CD8-positive, alpha-beta memory T cell (primary cell): ENCODE measurements around the gene SMS. TPM values are rescaled to one million over a fixed set of nuclear protein-coding genes. Genes with fewer than 3 reads are reported as not detected.

Experiments used
- CTCF ChIA-PET: fragments of 350-600 bp; sonication (Branson Sonifier 250); formaldehyde crosslinking; loops from one replicate; lab custom pipeline; 2021; ENCODE audit warnings: antibody characterized with exemption; lab: Charles Lee
- POLR2A ChIA-PET: fragments of 350-600 bp; sonication (Branson Sonifier 250); formaldehyde crosslinking; loops from one replicate; lab custom pipeline; 2021; ENCODE audit warnings: antibody characterized with exemption; lab: Charles Lee
- DNase-seq, 5 donors: peaks; one replicate each; pipeline versions ENCODE4 v3.0.0 to v3.0.0-alpha.2; 2020 to 2022; ENCODE audit warnings: mixed read lengths in 1 of 5
- H3K27ac ChIP-seq: one replicate; pipeline ENCODE4 v1.7.0; 2013; ENCODE audit warnings: low read depth, mild to moderate bottlenecking, low read length, moderate library complexity
- H3K27me3 ChIP-seq: 2 replicates; pipeline ENCODE4 v1.7.0; 2013; ENCODE audit warnings: low read length, mild to moderate bottlenecking; ENCODE audit not compliant: insufficient read depth, poor library complexity, severe bottlenecking
- H3K36me3 ChIP-seq: 2 replicates; pipeline ENCODE4 v1.7.0; 2013; ENCODE audit warnings: mild to moderate bottlenecking, low read length, moderate library complexity; ENCODE audit not compliant: insufficient read depth
- H3K4me1 ChIP-seq: 2 replicates; pipeline ENCODE4 v1.7.0; 2013; ENCODE audit warnings: mild to moderate bottlenecking, low read length, moderate library complexity; ENCODE audit not compliant: insufficient read depth
- H3K4me3 ChIP-seq: 2 replicates; pipeline ENCODE4 v1.7.0; 2013; ENCODE audit warnings: mild to moderate bottlenecking, low read length
- H3K9me3 ChIP-seq: 2 replicates; pipeline ENCODE4 v1.7.0; 2013; ENCODE audit warnings: mild to moderate bottlenecking, low read length
- H3K27ac Mint-ChIP-seq, 8 donors: one replicate each; pipeline ENCODE4 v1.8.0; 2020 to 2021; ENCODE audit warnings: mixed read lengths in 8 of 8, mild to moderate bottlenecking in 6 of 8, inconsistent platforms in 3 of 8, moderate library complexity in 3 of 8
- H3K27me3 Mint-ChIP-seq, 2 donors: one replicate each; pipeline ENCODE4 v1.8.0; 2020 to 2021; ENCODE audit warnings: mixed read lengths in 2 of 2, mild to moderate bottlenecking in 1 of 2, moderate library complexity in 1 of 2
- H3K36me3 Mint-ChIP-seq, 3 donors: one replicate each; pipeline ENCODE4 v1.8.0; 2020 to 2021; ENCODE audit warnings: mixed read lengths in 3 of 3, inconsistent platforms in 1 of 3, mild to moderate bottlenecking in 1 of 3
- H3K4me1 Mint-ChIP-seq, 3 donors: one replicate each; pipeline ENCODE4 v1.8.0; 2020 to 2021; ENCODE audit warnings: mixed read lengths in 3 of 3, inconsistent platforms in 1 of 3, mild to moderate bottlenecking in 1 of 3
- H3K4me3 Mint-ChIP-seq, 7 donors: one replicate each; pipeline ENCODE4 v1.8.0; 2020 to 2021; ENCODE audit warnings: mixed read lengths in 7 of 7, mild to moderate bottlenecking in 6 of 7, moderate library complexity in 4 of 7, inconsistent platforms in 2 of 7
- H3K9me3 Mint-ChIP-seq, 5 donors: one replicate each; pipeline ENCODE4 v1.8.0; 2020 to 2022; ENCODE audit warnings: mixed read lengths in 5 of 5, mild to moderate bottlenecking in 3 of 5, moderate library complexity in 2 of 5, inconsistent platforms in 1 of 5
- polyA plus RNA-seq: library from polyadenylated mRNA; unstranded; fragments of 300-500 nt; fragmentation: Illumina TruSeq; gene quantifications from one replicate; pipeline ENCODE4 v1.2.3, GENCODE V29; 2021
- total RNA-seq, 2 experiments: library from RNA; stranded (reverse); gene quantifications; one replicate each; pipeline ENCODE4 v1.2.3, GENCODE V29; 2021

The SMS gene
- total and polyA plus RNA-seq, 3 experiments from 2014 or later = 69.3 to 134 (median 131) TPM

GRCh38 chrX:21982311-21982710, 41.8 kb downstream of the SMS start:
- H3K27ac ChIP-seq = no peak overlapping the region
- H3K4me3 ChIP-seq = no peak overlapping the region
- Mint-ChIP-seq H3K9me3 (no peaks in the 10 kb centered on the region), H3K27ac (peak overlapping the region in 1 of 8 donors; percentile 90), H3K36me3 (peaks cover 0 to 34% (median 1%) of the 10 kb centered on the region in 3 donors), H3K4me1 (peaks cover 0 to 6% (median 2%) of the 10 kb centered on the region in 3 donors), H3K4me3 (no peak overlapping the region), H3K27me3 (no peaks in the 10 kb centered on the region)
- ChIA-PET POLR2A (no interaction called here), CTCF (interaction anchor here (1.4 kb wide), 1 partner anchor 210 kb away, joined by 4 read pairs; no protein-coding TSS in a partner anchor)
- H3K9me3 ChIP-seq = no peaks in the 10 kb centered on the region
- H3K27me3 ChIP-seq = no peaks in the 10 kb centered on the region
- no peaks in the 10 kb centered on the region for H3K4me1 ChIP-seq
- no peaks in the 10 kb centered on the region for H3K36me3 ChIP-seq
- DNase-seq = no peak

- Histone ChIP-seq H3K9me3 (no peaks in the 10 kb centered on the region), H3K4me3 (no peak overlapping the region), H3K4me1 (no peaks in the 10 kb centered on the region), H3K27me3 (no peaks in the 10 kb centered on the region), H3K27ac (no peak overlapping the region), H3K36me3 (no peaks in the 10 kb centered on the region)
- Mint-ChIP-seq H3K9me3 (no peaks in the 10 kb centered on the region), H3K4me1 (peaks cover 6 to 17% (median 8%) of the 10 kb centered on the region in 3 donors), H3K36me3 (peaks cover 0 to 33% (median 5%) of the 10 kb centered on the region in 3 donors), H3K27me3 (peaks cover 0 to 1% of the 10 kb centered on the region in 2 donors), H3K4me3 (no peak overlapping the region), H3K27ac (peak overlapping the region in 2 of 8 donors; percentile 0 to 5)
- POLR2A ChIA-PET = interaction anchor here (1.0 kb wide), 1 partner anchor 11 kb away, joined by 4 read pairs; no protein-coding TSS in a partner anchor
- CTCF ChIA-PET = interaction anchor here (0.7 to 2.1 kb wide), 15 partner anchors 9 to 1916 kb away, joined by 3 to 21 read pairs (median 3); partner anchors contain the start of genes MBTPS2 and SMS
- peak; percentile 19 to 64 (median 61) for DNase-seq
Measured at GRCh38 chrX:21985332-21985777, 44.8 kb downstream of the SMS start.

- DNase-seq = no peak
- H3K36me3 Mint-ChIP-seq = peaks cover 0 to 35% (median 5%) of the 10 kb centered on the region in 3 donors
- no peak overlapping the region for H3K4me3 ChIP-seq
- peaks cover 0 to 1% of the 10 kb centered on the region in 2 donors for H3K27me3 Mint-ChIP-seq
- H3K9me3 ChIP-seq = no peaks in the 10 kb centered on the region
- no peaks in the 10 kb centered on the region for H3K27me3 ChIP-seq
- H3K4me3 Mint-ChIP-seq = no peak overlapping the region
- no peaks in the 10 kb centered on the region for H3K4me1 ChIP-seq
- peaks cover 9 to 27% (median 18%) of the 10 kb centered on the region in 3 donors for H3K4me1 Mint-ChIP-seq
- H3K9me3 Mint-ChIP-seq = no peaks in the 10 kb centered on the region
- no peak overlapping the region for H3K27ac ChIP-seq
- ChIA-PET CTCF (interaction anchor here (1.6 kb wide), 1 partner anchor 20 kb away, joined by 4 read pairs; no protein-coding TSS in a partner anchor), POLR2A (no interaction called here)
- no peak overlapping the region for H3K27ac Mint-ChIP-seq
- H3K36me3 ChIP-seq = no peaks in the 10 kb centered on the region
Measured at GRCh38 chrX:21986596-21986995, 46.1 kb downstream of the SMS start.

GRCh38 chrX:21989384-21989783, 48.9 kb downstream of the SMS start:
- Histone ChIP-seq H3K4me3 (no peak overlapping the region), H3K27ac (no peak overlapping the region), H3K9me3 (no peaks in the 10 kb centered on the region), H3K27me3 (no peaks in the 10 kb centered on the region), H3K36me3 (no peaks in the 10 kb centered on the region), H3K4me1 (no peaks in the 10 kb centered on the region)
- Mint-ChIP-seq H3K4me3 (no peak overlapping the region), H3K27ac (peak overlapping the region in 4 of 8 donors; percentile 34 to 73 (median 44)), H3K4me1 (peaks cover 9 to 29% (median 20%) of the 10 kb centered on the region in 3 donors), H3K36me3 (peaks cover 0 to 46% (median 5%) of the 10 kb centered on the region in 3 donors), H3K27me3 (peaks cover 0 to 1% of the 10 kb centered on the region in 2 donors), H3K9me3 (no peaks in the 10 kb centered on the region)
- ChIA-PET CTCF (no interaction called here), POLR2A (no interaction called here)
- DNase-seq = no peak

DNA sequence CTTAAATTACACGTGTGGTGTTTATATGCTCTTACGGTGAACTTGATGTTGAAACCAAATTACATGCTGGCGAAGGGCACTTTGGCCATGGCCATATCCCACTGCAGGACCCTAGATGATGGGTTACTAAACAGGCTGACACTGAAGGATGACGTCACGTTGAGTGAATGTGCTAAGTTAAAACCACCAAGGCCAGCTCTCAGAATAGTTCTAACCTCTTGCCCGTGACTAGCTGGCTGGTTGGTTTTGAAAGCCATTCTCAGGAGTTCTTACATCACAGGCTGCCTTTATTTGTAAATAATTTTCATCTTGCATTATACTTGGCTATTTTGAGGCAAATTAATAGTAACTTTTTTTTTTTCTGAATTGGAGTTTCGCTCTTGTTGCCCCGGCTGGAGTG, 50.3 kb downstream of the SMS start:
- no peak for DNase-seq
- peaks cover 0 to 50% (median 7%) of the 10 kb centered on the region in 3 donors for H3K36me3 Mint-ChIP-seq
- H3K27ac Mint-ChIP-seq = no peak overlapping the region
- H3K9me3 Mint-ChIP-seq = no peaks in the 10 kb centered on the region
- H3K9me3 ChIP-seq = no peaks in the 10 kb centered on the region
- ChIA-PET POLR2A (no interaction called here), CTCF (no interaction called here)
- H3K36me3 ChIP-seq = no peaks in the 10 kb centered on the region
- peaks cover 0 to 1% of the 10 kb centered on the region in 2 donors for H3K27me3 Mint-ChIP-seq
- no peak overlapping the region for H3K27ac ChIP-seq
- H3K4me1 Mint-ChIP-seq = peaks cover 8 to 27% (median 20%) of the 10 kb centered on the region in 3 donors
- H3K27me3 ChIP-seq = no peaks in the 10 kb centered on the region
- peak overlapping the region in 1 of 7 donors; percentile 54 for H3K4me3 Mint-ChIP-seq
- no peaks in the 10 kb centered on the region for H3K4me1 ChIP-seq
- H3K4me3 ChIP-seq = no peak overlapping the region

DNA sequence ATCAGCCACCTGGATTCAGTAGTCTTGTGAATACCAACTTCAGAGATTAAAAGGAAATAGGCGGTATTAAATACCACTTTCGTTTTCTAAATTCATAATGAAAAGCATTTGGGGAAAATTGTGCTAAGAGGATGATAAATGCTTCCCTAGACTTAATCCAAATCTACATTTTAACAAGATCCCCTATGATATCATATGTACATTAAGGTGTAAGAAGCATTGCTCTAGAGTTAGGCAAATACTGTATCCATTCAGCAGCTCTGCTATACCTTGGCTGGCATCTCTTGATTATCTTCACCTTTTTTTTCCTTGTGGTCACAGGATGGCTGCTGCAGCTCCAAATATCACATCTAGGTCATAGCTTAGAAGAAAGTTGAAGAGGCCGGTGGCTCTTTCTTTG, 51.0 kb downstream of the SMS start:
- Histone ChIP-seq H3K27me3 (no peaks in the 10 kb centered on the region), H3K4me1 (no peaks in the 10 kb centered on the region), H3K9me3 (no peaks in the 10 kb centered on the region), H3K27ac (no peak overlapping the region), H3K36me3 (no peaks in the 10 kb centered on the region), H3K4me3 (no peak overlapping the region)
- Mint-ChIP-seq H3K27me3 (peaks cover 0 to 1% of the 10 kb centered on the region in 2 donors), H3K27ac (peak overlapping the region in 2 of 8 donors; percentile 21 to 68), H3K4me1 (peaks cover 8 to 28% (median 20%) of the 10 kb centered on the region in 3 donors), H3K9me3 (no peaks in the 10 kb centered on the region), H3K4me3 (no peak overlapping the region), H3K36me3 (peaks cover 0 to 52% (median 7%) of the 10 kb centered on the region in 3 donors)
- ChIA-PET CTCF (no interaction called here), POLR2A (no interaction called here)
- no peak for DNase-seq

- Mint-ChIP-seq H3K9me3 (no peaks in the 10 kb centered on the region), H3K27me3 (peaks cover 0 to 1% of the 10 kb centered on the region in 2 donors), H3K27ac (no peak overlapping the region), H3K4me3 (no peak overlapping the region), H3K36me3 (peaks cover 0 to 50% (median 7%) of the 10 kb centered on the region in 3 donors), H3K4me1 (peaks cover 12 to 41% (median 25%) of the 10 kb centered on the region in 3 donors)
- ChIA-PET CTCF (no interaction called here), POLR2A (no interaction called here)
- no peak overlapping the region for H3K4me3 ChIP-seq
- no peaks in the 10 kb centered on the region for H3K4me1 ChIP-seq
- H3K27ac ChIP-seq = no peak overlapping the region
- no peaks in the 10 kb centered on the region for H3K9me3 ChIP-seq
- no peak for DNase-seq
- no peaks in the 10 kb centered on the region for H3K36me3 ChIP-seq
- no peaks in the 10 kb centered on the region for H3K27me3 ChIP-seq
Measured at GRCh38 chrX:21993265-21993664, 52.8 kb downstream of the SMS start.

- no peaks in the 10 kb centered on the region for H3K9me3 Mint-ChIP-seq
- no peaks in the 10 kb centered on the region for H3K27me3 Mint-ChIP-seq
- CTCF ChIA-PET = no interaction called here
Measured at GRCh38 chrX:21996872-21997455, 56.5 kb downstream of the SMS start.

More at GRCh38 chrX:21996872-21997455, 56.5 kb downstream of the SMS start:
- Histone ChIP-seq H3K9me3 (no peaks in the 10 kb centered on the region), H3K36me3 (no peaks in the 10 kb centered on the region), H3K4me3 (no peak overlapping the region), H3K27ac (no peak overlapping the region), H3K4me1 (no peaks in the 10 kb centered on the region), H3K27me3 (no peaks in the 10 kb centered on the region)
- POLR2A ChIA-PET = no interaction called here
- no peak for DNase-seq
- peaks cover 0 to 34% (median 2%) of the 10 kb centered on the region in 3 donors for H3K36me3 Mint-ChIP-seq
- peaks cover 5 to 18% (median 5%) of the 10 kb centered on the region in 3 donors for H3K4me1 Mint-ChIP-seq
- peak overlapping the region in 1 of 8 donors; percentile 22 for H3K27ac Mint-ChIP-seq
- H3K4me3 Mint-ChIP-seq = no peak overlapping the region
